Skeletal muscle tissue (tissue), 5 donors: Measurements from ENCODE around the gene TMEM200C. TPM values are rescaled to one million over a fixed set of nuclear protein-coding genes. Genes with fewer than 3 reads are reported as not detected.

Experiments used
- H3K27ac ChIP-seq: one replicate; pipeline ENCODE4 v1.7.0; 2013; ENCODE audit warnings: mild to moderate bottlenecking, low read depth, low read length, inconsistent platforms
- H3K27me3 ChIP-seq, 3 donors: one replicate each; pipeline ENCODE4 v1.7.0; 2013; ENCODE audit warnings: low read length in 3 of 3; ENCODE audit not compliant: control insufficient read depth in 3 of 3, insufficient read depth in 3 of 3
- H3K36me3 ChIP-seq, 3 donors: one replicate each; pipeline ENCODE4 v1.7.0; 2013; ENCODE audit warnings: low read length in 3 of 3; ENCODE audit not compliant: control insufficient read depth in 3 of 3, insufficient read depth in 3 of 3
- H3K4me1 ChIP-seq, 3 donors: one replicate each; pipeline ENCODE4 v1.7.0; 2013; ENCODE audit warnings: low read length in 3 of 3, mild to moderate bottlenecking in 3 of 3; ENCODE audit not compliant: control insufficient read depth in 3 of 3, insufficient read depth in 3 of 3
- H3K4me3 ChIP-seq, 3 donors: one replicate each; pipeline ENCODE4 v1.7.0; 2013; ENCODE audit warnings: low read length in 3 of 3
- H3K9ac ChIP-seq, 3 donors: one replicate each; pipeline ENCODE4 v1.7.0; 2013; ENCODE audit warnings: low read length in 3 of 3, mild to moderate bottlenecking in 3 of 3, moderate library complexity in 2 of 3, low read depth in 1 of 3
- H3K9me3 ChIP-seq, 3 donors: one replicate each; pipeline ENCODE4 v1.7.0; 2013; ENCODE audit warnings: low read length in 3 of 3; ENCODE audit not compliant: control insufficient read depth in 3 of 3
- small RNA-seq: library from RNA; depleted of rRNA; stranded (forward); fragments of <200 nt; gene quantifications from one replicate; pipeline ENCODE3, GENCODE V24; 2014
- total RNA-seq: library from RNA; depleted of rRNA; stranded (reverse); fragments of >200 nt; gene quantifications from one replicate; pipeline ENCODE4 v1.2.3, GENCODE V29; 2014
- donor health status: Osteomylitis.

Gene TMEM200C
- total RNA-seq, 1 donor from 2014 or later = 0.52 TPM

- Histone ChIP-seq H3K4me1 (no peaks in the 10 kb centered on the region), H3K27me3 (no peaks in the 10 kb centered on the region)
Measured at GRCh38 chr18:5842653-5843052, 52.7 kb downstream of the TMEM200C start.

GRCh38 chr18:5841518-5841917 lies 53.8 kb downstream of the TMEM200C start:
- no peaks in the 10 kb centered on the region for H3K4me1 ChIP-seq
- no peaks in the 10 kb centered on the region for H3K36me3 ChIP-seq
- no peak overlapping the region for H3K9ac ChIP-seq
- no peak overlapping the region for H3K4me3 ChIP-seq
- no peaks in the 10 kb centered on the region for H3K9me3 ChIP-seq
- H3K27me3 ChIP-seq = no peaks in the 10 kb centered on the region
- H3K27ac ChIP-seq = no peak overlapping the region

More at GRCh38 chr18:5842653-5843052, 52.7 kb downstream of the TMEM200C start:
- Histone ChIP-seq H3K9ac (no peak overlapping the region), H3K4me3 (no peak overlapping the region), H3K9me3 (no peaks in the 10 kb centered on the region), H3K27ac (no peak overlapping the region), H3K36me3 (no peaks in the 10 kb centered on the region)

- H3K9me3 ChIP-seq = no peaks in the 10 kb centered on the region
- H3K27me3 ChIP-seq = no peaks in the 10 kb centered on the region
- H3K27ac ChIP-seq = no peak overlapping the region
- H3K4me3 ChIP-seq = no peak overlapping the region
- H3K36me3 ChIP-seq = no peaks in the 10 kb centered on the region
- no peaks in the 10 kb centered on the region for H3K4me1 ChIP-seq
- H3K9ac ChIP-seq = no peak overlapping the region
Measured at GRCh38 chr18:5840547-5840946, 54.8 kb downstream of the TMEM200C start.

- no peak overlapping the region for H3K9ac ChIP-seq
- no peak overlapping the region for H3K27ac ChIP-seq
- H3K36me3 ChIP-seq = no peaks in the 10 kb centered on the region
- no peaks in the 10 kb centered on the region for H3K4me1 ChIP-seq
- no peaks in the 10 kb centered on the region for H3K9me3 ChIP-seq
- no peak overlapping the region for H3K4me3 ChIP-seq
- H3K27me3 ChIP-seq = no peaks in the 10 kb centered on the region
Measured at GRCh38 chr18:5840025-5840424, 55.3 kb downstream of the TMEM200C start.

- H3K9me3 ChIP-seq = no peaks in the 10 kb centered on the region
- H3K9ac ChIP-seq = no peak overlapping the region
- H3K27ac ChIP-seq = no peak overlapping the region
- no peak overlapping the region for H3K4me3 ChIP-seq
- H3K27me3 ChIP-seq = no peaks in the 10 kb centered on the region
- H3K36me3 ChIP-seq = no peaks in the 10 kb centered on the region
- H3K4me1 ChIP-seq = no peaks in the 10 kb centered on the region
Measured at GRCh38 chr18:5839102-5839501, 56.2 kb downstream of the TMEM200C start.

Small RNA genes within 50 kb of the gene (small RNA-seq; reads per million reads assigned to genes)
- not detected for gene MIR3976
